SJSA1 (cell line): ENCODE measurements around the gene ZNF746. TPM values are rescaled to one million over a fixed set of nuclear protein-coding genes. Genes with fewer than 3 reads are reported as not detected.

Source experiments
- DNase-seq, 2 experiments: peaks; one replicate each; pipeline ENCODE4 v3.0.0-alpha.2; 2015 to 2020; ENCODE audit warnings: low spot score in 2 of 2, low read depth in 1 of 2
- H3K27ac ChIP-seq: fragments of 250-450 bp; sonication (Bioruptor Pico); 2 replicates; pipeline ENCODE4 v1.5.1; 2020; ENCODE audit warnings: mild to moderate bottlenecking, moderate library complexity
- H3K27me3 ChIP-seq: fragments of 250-450 bp; sonication (Bioruptor Pico); replicated peaks from 2 replicates; pipeline ENCODE4 v1.5.1; 2020; ENCODE audit warnings: mild to moderate bottlenecking, moderate library complexity
- H3K36me3 ChIP-seq: fragments of 250-450 bp; sonication (Bioruptor Pico); 2 replicates; pipeline ENCODE4 v1.5.1; 2020; ENCODE audit warnings: mild to moderate bottlenecking
- H3K4me1 ChIP-seq: fragments of 250-450 bp; sonication (Bioruptor Pico); replicated peaks from 2 replicates; pipeline ENCODE4 v1.6.1; 2021; ENCODE audit warnings: mild to moderate bottlenecking
- H3K4me3 ChIP-seq: fragments of 250-450 bp; sonication (Bioruptor Pico); 2 replicates; pipeline ENCODE4 v1.5.1; 2020; ENCODE audit warnings: mild to moderate bottlenecking
- H3K9me3 ChIP-seq: fragments of 250-450 bp; sonication (Bioruptor Pico); replicated peaks from 2 replicates; pipeline ENCODE4 v1.5.1; 2020; ENCODE audit warnings: mild to moderate bottlenecking
- total RNA-seq: library from RNA; depleted of rRNA; stranded (reverse); fragments of >200 nt; shearing (Covaris generic); gene quantifications from 2 replicates; pipeline ENCODE4 v1.2.3, GENCODE V29; 2014

The ZNF746 gene
- total RNA-seq, 1 experiment from 2014 or later: 21.2 TPM

DNA sequence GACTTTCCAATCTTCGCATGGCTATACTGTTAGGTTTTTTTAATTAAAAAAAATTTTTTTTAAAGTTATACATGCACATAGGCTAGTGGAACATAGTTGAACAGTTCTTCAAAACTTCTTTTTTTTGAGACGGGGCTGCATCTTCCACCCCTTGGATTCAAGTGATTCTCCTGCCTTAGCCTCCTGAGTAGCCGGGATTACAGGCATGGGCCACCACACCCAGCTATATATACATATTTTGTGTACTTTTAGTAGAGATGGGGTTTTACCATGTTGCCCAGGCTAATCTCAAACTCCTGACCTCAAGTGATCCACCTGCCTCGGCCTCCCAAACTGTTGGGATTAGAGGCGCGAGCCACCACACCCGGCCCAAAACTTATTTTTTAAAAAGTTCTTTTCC is 54.1 kb downstream of the ZNF746 start:
- peaks cover 18% of the 10 kb centered on the region for H3K36me3 ChIP-seq
- H3K27me3 ChIP-seq: no peaks in the 10 kb centered on the region
- H3K4me3 ChIP-seq: no peak overlapping the region
- no peaks in the 10 kb centered on the region for H3K9me3 ChIP-seq
- H3K4me1 ChIP-seq: no peaks in the 10 kb centered on the region
- no peak overlapping the region for H3K27ac ChIP-seq
- no peak for DNase-seq

DNA sequence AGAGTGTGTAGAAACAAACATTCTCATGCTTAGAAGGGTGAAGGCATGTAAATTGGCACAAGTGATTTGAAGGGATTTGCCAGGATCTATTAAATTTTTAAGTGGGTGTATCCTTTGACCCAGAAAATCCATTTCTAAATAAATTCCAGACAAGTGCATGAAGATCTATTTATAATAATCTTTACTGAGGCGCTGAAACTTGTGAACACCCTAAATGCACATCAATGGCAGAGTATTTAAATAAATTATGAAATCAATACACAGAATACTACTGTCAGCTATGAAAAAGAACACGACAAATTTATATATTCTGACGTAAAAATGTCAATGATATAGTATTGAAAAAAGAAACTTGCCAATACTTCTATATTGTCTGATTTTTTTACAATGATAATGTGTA is 54.7 kb downstream of the ZNF746 start:
- H3K9me3 ChIP-seq: no peaks in the 10 kb centered on the region
- H3K36me3 ChIP-seq: peaks cover 21% of the 10 kb centered on the region
- no peaks in the 10 kb centered on the region for H3K4me1 ChIP-seq
- no peak overlapping the region for H3K27ac ChIP-seq
- no peaks in the 10 kb centered on the region for H3K27me3 ChIP-seq
- DNase-seq: no peak
- H3K4me3 ChIP-seq: no peak overlapping the region

DNA sequence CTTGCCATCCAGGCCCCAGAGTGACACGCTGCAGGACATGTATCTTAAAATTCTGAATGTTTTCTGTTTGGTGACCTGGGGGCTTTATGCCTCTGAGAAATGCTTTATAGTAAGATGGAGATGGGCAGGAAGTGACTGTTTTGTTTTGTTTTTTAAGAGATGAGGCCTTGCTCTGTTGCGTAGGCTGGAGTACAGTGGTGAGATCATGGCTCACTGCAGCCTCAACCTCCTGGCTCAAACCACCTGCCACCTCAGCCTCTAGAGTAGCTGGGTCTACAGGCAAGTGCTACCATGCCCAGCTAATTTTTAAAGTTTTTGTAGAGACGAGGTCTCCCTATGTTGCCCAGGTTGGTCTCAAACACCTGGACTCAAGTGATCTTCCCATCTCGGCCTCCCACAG is 57.4 kb downstream of the ZNF746 start:
- H3K36me3 ChIP-seq: peaks cover 18% of the 10 kb centered on the region
- H3K4me1 ChIP-seq: no peaks in the 10 kb centered on the region
- H3K27ac ChIP-seq: no peak overlapping the region

DNA sequence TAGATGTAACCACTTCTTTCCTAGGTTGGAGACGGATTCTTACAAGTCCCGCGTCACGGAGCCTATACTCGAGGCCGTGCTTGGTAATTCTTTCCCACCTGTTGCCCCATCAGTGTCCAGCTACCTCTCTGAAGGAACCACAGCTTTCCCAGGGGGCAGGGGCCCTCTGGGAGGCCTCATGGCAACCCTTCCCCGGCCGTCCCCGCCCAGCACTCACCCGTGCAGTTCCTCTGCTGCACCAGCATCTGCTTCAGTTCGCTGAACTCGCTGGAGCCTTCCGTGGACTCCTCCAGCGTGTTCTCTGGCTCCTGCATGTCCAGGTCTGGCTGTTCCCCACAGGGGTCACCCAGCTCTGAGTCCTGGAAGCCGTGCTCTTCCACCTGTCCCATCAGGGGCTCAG is 61.3 kb downstream of the ZNF746 start:
- Histone ChIP-seq H3K27me3 (no peaks in the 10 kb centered on the region), H3K27ac (no peak overlapping the region), H3K36me3 (peaks cover 40% of the 10 kb centered on the region), H3K9me3 (no peaks in the 10 kb centered on the region), H3K4me3 (no peak overlapping the region), H3K4me1 (no peaks in the 10 kb centered on the region)
- DNase-seq: no peak

More for the DNA sequence above, 57.4 kb downstream of the ZNF746 start:
- no peaks in the 10 kb centered on the region for H3K27me3 ChIP-seq
- H3K4me3 ChIP-seq: no peak overlapping the region
- no peaks in the 10 kb centered on the region for H3K9me3 ChIP-seq
- no peak for DNase-seq

DNA sequence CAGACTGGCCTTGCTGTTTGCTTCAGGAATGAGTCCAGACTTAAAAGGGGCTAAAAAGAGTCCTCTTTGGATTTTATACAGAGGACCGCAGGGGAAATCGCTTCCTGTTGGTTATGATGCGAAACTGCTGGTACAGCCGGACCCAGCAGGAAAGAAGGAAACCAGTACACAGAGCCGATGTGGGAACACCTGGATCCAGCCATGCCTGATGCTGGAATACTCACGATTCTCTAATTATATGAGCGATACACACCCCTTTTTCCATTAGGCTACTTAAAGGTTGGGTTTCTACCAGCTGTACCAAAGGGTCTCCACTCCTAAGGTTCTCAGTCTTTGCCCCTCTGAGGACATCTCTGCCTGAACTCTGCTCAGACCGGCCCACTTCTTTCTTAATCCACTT is 64.5 kb downstream of the ZNF746 start:
- H3K4me1 ChIP-seq: no peaks in the 10 kb centered on the region
- no peak overlapping the region for H3K4me3 ChIP-seq
- no peaks in the 10 kb centered on the region for H3K9me3 ChIP-seq
- no peak overlapping the region for H3K27ac ChIP-seq
- H3K36me3 ChIP-seq: peaks cover 33% of the 10 kb centered on the region
- no peak for DNase-seq
- no peaks in the 10 kb centered on the region for H3K27me3 ChIP-seq

DNA sequence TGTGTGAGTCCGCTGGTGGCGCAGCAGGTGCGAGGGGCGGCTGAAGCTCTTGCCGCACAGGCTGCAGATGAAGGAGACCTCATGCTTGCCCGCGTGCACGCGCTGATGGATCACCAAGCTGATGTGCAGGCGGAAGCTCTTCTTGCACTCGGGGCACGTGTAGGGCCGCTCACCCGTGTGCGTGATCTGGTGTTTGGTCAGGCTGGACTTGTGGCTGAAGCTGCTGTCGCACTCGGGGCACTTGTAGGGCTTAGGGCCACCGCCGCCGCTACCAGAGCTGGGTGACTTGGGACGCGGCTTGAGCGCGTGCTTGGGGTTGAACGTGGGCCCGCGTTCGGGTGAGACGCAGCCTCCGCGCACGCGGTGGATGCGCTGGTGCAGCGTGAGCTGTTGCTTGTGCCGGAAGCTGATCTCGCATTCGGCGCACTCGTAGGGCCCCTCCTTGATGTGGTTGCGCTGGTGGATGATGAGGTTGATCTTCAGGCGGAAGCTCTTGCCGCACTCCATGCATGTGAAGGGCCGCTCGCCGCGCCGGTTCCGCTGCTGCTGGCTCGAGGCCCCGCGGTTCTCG is 65.4 kb downstream of the ZNF746 start:
- Histone ChIP-seq H3K4me3 (no peak overlapping the region), H3K4me1 (no peaks in the 10 kb centered on the region), H3K27ac (no peak overlapping the region), H3K27me3 (no peaks in the 10 kb centered on the region), H3K9me3 (no peaks in the 10 kb centered on the region), H3K36me3 (peaks cover 33% of the 10 kb centered on the region)
- no peak for DNase-seq

DNA sequence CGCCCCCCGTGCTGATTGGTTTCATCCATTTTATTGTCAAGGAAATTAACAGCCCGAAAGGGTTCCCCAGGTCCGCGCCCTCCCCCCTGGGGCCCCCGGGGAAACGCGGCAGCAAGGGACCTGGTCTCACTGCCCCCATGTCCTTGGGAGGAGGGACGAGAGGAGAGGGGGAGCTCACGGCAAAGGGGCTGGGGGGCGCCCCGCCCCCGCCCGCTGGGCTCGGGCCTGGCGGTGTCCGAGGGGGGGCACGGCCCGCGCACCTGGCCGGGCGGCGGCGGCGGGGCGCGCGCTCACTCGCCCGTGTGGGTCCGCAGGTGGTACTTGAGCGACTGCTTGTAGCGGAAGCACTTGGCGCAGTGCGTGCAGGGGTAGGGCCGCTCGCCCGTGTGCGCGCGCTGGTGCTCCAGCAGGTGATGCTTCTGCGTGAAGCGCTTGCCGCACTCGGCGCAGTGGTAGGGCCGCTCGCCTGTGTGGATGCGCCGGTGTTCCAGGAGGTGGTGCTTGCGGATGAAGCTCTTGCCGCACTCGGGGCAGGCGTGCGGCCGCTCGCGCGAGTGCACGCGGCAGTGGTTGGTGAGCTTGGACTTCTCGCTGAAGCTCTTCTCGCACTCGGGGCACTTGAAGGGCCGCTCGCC is 66.0 kb downstream of the ZNF746 start:
- Histone ChIP-seq H3K27me3 (no peaks in the 10 kb centered on the region), H3K9me3 (no peaks in the 10 kb centered on the region), H3K4me3 (no peak overlapping the region), H3K27ac (no peak overlapping the region), H3K4me1 (no peaks in the 10 kb centered on the region), H3K36me3 (peaks cover 30% of the 10 kb centered on the region)
- DNase-seq: no peak

DNA sequence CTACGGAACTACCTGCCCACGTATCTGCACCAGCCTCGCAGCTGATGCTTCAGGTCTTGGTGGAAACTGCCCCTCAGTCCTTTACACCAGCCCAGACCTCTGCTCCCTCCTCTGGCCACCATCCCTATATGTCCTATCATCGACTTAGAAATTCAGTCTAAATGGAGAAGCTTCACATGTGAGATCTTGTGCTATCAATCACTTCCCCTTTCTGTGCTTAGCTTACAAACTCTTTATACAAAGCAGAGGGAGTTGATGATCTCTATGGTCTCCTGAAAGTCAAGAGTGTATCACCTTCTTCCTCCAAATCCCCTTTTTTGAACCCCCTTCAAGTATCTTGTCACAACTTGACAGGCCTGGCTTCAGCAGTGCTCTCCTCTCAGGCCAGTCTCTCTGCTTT is 67.4 kb downstream of the ZNF746 start:
- H3K27me3 ChIP-seq: no peaks in the 10 kb centered on the region
- no peak for DNase-seq
- H3K36me3 ChIP-seq: peaks cover 23% of the 10 kb centered on the region
- H3K4me3 ChIP-seq: no peak overlapping the region
- no peaks in the 10 kb centered on the region for H3K4me1 ChIP-seq
- H3K9me3 ChIP-seq: no peaks in the 10 kb centered on the region
- H3K27ac ChIP-seq: no peak overlapping the region

DNA sequence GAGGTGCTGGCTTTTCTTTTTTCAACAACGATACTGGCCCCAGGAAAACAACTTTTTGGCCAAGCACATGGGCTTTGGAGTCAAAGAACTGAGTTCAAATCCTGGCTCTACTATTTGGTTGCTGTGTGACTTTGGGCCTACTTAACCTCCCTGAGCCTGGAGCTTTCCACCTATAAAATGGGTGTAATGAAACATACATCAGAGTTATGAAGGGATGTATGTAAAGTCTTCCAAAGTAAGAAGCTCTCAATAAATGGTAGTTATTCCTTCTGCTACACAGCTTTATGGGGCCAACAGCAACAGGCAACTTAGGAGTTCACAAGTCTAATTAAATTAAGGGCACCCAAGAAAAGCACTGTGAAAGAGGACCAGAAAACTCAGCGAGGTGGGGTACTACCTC is 69.7 kb downstream of the ZNF746 start:
- no peak for DNase-seq
- H3K9me3 ChIP-seq: no peaks in the 10 kb centered on the region
- H3K4me3 ChIP-seq: no peak overlapping the region
- H3K27me3 ChIP-seq: no peaks in the 10 kb centered on the region
- H3K4me1 ChIP-seq: no peaks in the 10 kb centered on the region
- H3K36me3 ChIP-seq: peaks cover 10% of the 10 kb centered on the region
- no peak overlapping the region for H3K27ac ChIP-seq

DNA sequence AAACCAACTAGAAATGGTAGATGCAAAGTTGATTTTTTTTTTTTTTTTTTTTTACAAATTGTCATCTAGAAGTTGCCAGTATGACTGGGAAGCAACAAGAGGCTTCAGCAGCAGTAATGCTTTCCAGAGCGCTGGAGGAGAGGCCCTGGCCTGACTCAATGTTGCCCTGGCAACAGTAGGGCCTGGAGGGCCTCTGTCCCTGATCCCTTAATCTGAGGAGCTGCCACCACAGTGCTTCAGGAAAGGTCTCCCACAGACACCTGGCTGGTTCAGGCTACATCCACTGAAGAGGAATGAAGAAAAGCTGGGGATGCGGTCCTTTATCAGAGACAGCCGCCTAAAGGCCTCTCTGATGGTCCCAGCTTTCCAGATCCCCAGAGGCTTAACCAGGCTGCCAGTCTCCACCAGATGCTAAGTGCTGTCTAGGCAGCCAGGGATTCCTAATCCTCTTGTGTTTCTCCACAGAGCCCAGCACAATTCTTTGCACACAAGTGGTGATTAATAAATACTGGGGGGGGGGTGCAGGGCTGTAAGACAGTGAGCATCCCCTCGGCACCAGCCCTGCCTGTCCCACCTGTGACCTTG is 70.4 kb downstream of the ZNF746 start:
- peaks cover 6% of the 10 kb centered on the region for H3K36me3 ChIP-seq
- peaks cover under 1% of the 10 kb centered on the region for H3K9me3 ChIP-seq
- no peak overlapping the region for H3K27ac ChIP-seq
- H3K4me3 ChIP-seq: no peak overlapping the region
- DNase-seq: no peak
- peaks cover 1% of the 10 kb centered on the region for H3K4me1 ChIP-seq
- H3K27me3 ChIP-seq: peaks cover under 1% of the 10 kb centered on the region

DNA sequence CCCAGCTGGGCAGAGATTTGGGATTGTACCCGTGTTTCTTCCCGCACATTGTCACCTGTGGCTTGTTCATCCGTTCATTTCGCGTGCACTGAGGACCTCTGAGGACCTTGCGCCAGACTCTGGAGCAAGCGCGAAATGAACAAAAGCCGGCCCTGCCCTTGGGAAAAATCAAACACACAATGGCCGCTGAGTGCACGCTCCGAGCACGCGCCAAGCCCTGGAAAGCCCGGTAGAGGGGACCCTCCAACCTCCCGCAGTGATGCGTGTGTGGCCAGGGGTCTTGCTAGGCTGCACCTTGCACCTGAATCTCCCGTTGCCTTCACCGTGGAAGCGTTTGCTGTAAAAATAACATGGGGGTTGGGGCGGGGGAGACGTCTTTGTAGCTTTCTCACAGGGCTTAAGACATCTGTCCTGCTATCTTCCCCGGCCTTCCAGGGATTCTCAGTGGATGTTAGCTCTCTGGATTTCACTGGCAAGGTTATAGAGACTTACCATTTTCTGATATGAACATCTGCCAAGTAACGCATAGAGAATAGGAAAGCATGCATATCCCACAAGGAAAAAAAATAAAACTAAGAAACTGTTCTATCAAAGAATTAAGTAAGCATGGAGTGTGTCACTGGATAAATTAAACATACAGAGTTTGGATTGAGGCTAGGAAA is 74.0 kb downstream of the ZNF746 start:
- H3K4me1 ChIP-seq: peaks cover 4% of the 10 kb centered on the region
- H3K27me3 ChIP-seq: peaks cover 3% of the 10 kb centered on the region
- no peak for DNase-seq
- H3K36me3 ChIP-seq: no peaks in the 10 kb centered on the region
- H3K4me3 ChIP-seq: no peak overlapping the region
- peaks cover 4% of the 10 kb centered on the region for H3K9me3 ChIP-seq
- H3K27ac ChIP-seq: no peak overlapping the region

DNA sequence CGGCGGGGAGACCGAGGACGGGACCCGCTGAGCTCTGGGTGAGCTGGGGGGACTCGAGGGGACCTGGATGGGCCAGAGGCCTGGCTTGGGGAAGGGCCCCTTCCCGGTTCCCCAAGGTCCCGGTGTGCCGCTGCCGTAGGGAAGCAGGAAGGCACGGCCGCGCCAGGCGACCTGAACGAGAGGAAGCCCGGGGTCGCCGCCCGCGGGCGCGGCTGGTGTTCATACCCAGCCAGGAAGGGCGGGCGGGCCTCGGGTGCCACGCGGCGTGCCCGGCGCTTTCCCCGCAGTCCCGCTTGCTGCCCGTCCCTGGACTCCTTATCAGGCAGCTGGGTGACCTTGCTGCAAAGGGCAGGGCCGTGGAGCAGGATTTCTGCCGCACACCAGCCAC is 74.7 kb downstream of the ZNF746 start:
- Histone ChIP-seq H3K27ac (no peak overlapping the region), H3K36me3 (no peaks in the 10 kb centered on the region), H3K27me3 (peaks cover 3% of the 10 kb centered on the region), H3K4me1 (peaks cover 4% of the 10 kb centered on the region), H3K4me3 (no peak overlapping the region), H3K9me3 (peaks cover 4% of the 10 kb centered on the region)
- DNase-seq: no peak
